Loucy (cell line): ENCODE results near the gene CCDC141.
"Not testable (repeated sequence)": the region's sequence is repeated elsewhere in the genome, so short reads cannot be mapped to it uniquely, and the experiment has no call there.

Source experiments
- H2AFZ ChIP-seq: fragments of 200-600 bp; sonication (generic); 2 replicates; pipeline ENCODE4 v1.6.0; 2016; ENCODE audit warnings: antibody characterized with exemption, mild to moderate bottlenecking, low read length, moderate library complexity
- H3F3A ChIP-seq: fragments of 200-600 bp; 2 replicates; pipeline ENCODE4 v1.6.0; 2016; ENCODE audit warnings: antibody characterized with exemption, low read depth, mild to moderate bottlenecking
- H3K27me3 ChIP-seq: fragments of 200-600 bp; sonication (generic); 2 replicates; pipeline ENCODE4 v1.6.1; 2014; ENCODE audit warnings: low read length, mild to moderate bottlenecking; ENCODE audit not compliant: insufficient read depth, poor library complexity, severe bottlenecking
- H3K36me3 ChIP-seq: fragments of 200-600 bp; sonication (generic); 2 replicates; pipeline ENCODE4 v1.6.1; 2016; ENCODE audit warnings: low read length; ENCODE audit not compliant: insufficient read depth
- H3K4me1 ChIP-seq: fragments of 200-600 bp; sonication (generic); 2 replicates; pipeline ENCODE4 v1.5.1; 2014; ENCODE audit warnings: low read length, mild to moderate bottlenecking; ENCODE audit not compliant: insufficient read depth, poor library complexity, severe bottlenecking
- H3K4me2 ChIP-seq: fragments of 200-600 bp; sonication (generic); 2 replicates; pipeline ENCODE4 v1.6.0; 2014; ENCODE audit warnings: antibody characterized with exemption, low read length, low read depth, mild to moderate bottlenecking; ENCODE audit not compliant: poor library complexity, severe bottlenecking
- H3K4me3 ChIP-seq: fragments of 200-600 bp; sonication (generic); 2 replicates; pipeline ENCODE4 v1.5.1; 2014; ENCODE audit warnings: low read length, mild to moderate bottlenecking, mixed read lengths; ENCODE audit not compliant: poor library complexity, severe bottlenecking
- H3K79me2 ChIP-seq: fragments of 200-600 bp; sonication (generic); 2 replicates; pipeline ENCODE4 v1.6.1; 2014; ENCODE audit warnings: low read length; ENCODE audit not compliant: insufficient read depth
- H3K9ac ChIP-seq: fragments of 200-600 bp; sonication (generic); 2 replicates; pipeline ENCODE4 v1.6.0; 2014; ENCODE audit warnings: mild to moderate bottlenecking, low read depth, low read length, moderate library complexity; ENCODE audit not compliant: poor library complexity, severe bottlenecking
- H3K9me2 ChIP-seq: fragments of 200-600 bp; sonication (generic); replicated peaks from 2 replicates; pipeline ENCODE4 v1.6.1; 2016; ENCODE audit warnings: low read depth, low read length, mixed read lengths
- H3K9me3 ChIP-seq: fragments of 200-600 bp; sonication (generic); 2 replicates; pipeline ENCODE4 v1.6.1; 2014; ENCODE audit warnings: mild to moderate bottlenecking, antibody characterized with exemption, low read length, low read depth; ENCODE audit not compliant: insufficient read depth
- H4K20me1 ChIP-seq: fragments of 200-600 bp; sonication (generic); 2 replicates; pipeline ENCODE4 v1.6.0; 2014; ENCODE audit warnings: antibody characterized with exemption, low read length, mild to moderate bottlenecking; ENCODE audit not compliant: insufficient read depth, poor library complexity, severe bottlenecking
- CTCF ChIP-seq: fragments of 200-600 bp; sonication (generic); conservative IDR thresholded peaks from 2 replicates; pipeline ENCODE4 v1.5.1; 2014; ENCODE audit warnings: mild to moderate bottlenecking, antibody characterized with exemption, low read length
- EZH2phosphoT487 ChIP-seq: fragments of 200-600 bp; IDR thresholded peaks from 2 replicates; pipeline ENCODE4 v1.6.1; 2018; ENCODE audit warnings: antibody characterized with exemption, mild to moderate bottlenecking, moderate library complexity, borderline replicate concordance

The CCDC141 gene

DNA sequence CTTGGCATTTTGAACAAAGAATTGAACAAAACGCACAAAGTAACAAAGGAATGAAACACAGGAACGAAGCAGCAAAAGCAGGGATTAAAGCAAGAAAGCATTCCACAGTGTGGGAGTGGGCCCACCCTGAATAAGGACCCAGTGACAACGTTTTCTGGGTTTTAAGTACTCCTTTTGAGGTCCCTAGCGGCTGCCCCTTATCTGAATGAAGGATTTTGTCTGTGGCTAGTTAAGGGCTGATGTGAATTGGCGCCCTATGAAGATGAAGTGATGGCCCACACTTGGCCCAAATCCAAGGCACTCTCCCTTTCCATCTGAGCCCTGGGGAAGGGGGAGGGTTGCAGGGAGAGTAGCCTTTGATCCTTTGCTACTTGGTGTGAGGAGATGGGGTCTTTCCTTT is 7.8 kb upstream of the CCDC141 start:
- no peaks in the 10 kb centered on the region for H3K4me1 ChIP-seq
- no peaks in the 10 kb centered on the region for H3K9me2 ChIP-seq
- TF ChIP-seq EZH2phosphoT487 (no peak), CTCF (no peak)
- H3K4me2 ChIP-seq: no peak overlapping the region
- no peak overlapping the region for H3K4me3 ChIP-seq
- H3K9me3 ChIP-seq: no peaks in the 10 kb centered on the region
- H2AFZ ChIP-seq: no peak overlapping the region
- no peaks in the 10 kb centered on the region for H3K36me3 ChIP-seq
- no peaks in the 10 kb centered on the region for H3K79me2 ChIP-seq
- H3K9ac ChIP-seq: no peak overlapping the region
- no peaks in the 10 kb centered on the region for H3F3A ChIP-seq
- H3K27me3 ChIP-seq: no peaks in the 10 kb centered on the region
- H4K20me1 ChIP-seq: no peaks in the 10 kb centered on the region

- not testable (repeated sequence) for H2AFZ ChIP-seq, H3K9ac ChIP-seq, H3K9me2 ChIP-seq, H3K9me3 ChIP-seq, H3F3A ChIP-seq, H3K4me2 ChIP-seq, H4K20me1 ChIP-seq, H3K27me3 ChIP-seq, H3K36me3 ChIP-seq, H3K79me2 ChIP-seq, H3K4me3 ChIP-seq
- H3K4me1 ChIP-seq: peaks cover 30% of the 10 kb centered on the region
These were observed 3.6 kb upstream of the CCDC141 start for GRCh38 chr2:179053568-179053967.

DNA sequence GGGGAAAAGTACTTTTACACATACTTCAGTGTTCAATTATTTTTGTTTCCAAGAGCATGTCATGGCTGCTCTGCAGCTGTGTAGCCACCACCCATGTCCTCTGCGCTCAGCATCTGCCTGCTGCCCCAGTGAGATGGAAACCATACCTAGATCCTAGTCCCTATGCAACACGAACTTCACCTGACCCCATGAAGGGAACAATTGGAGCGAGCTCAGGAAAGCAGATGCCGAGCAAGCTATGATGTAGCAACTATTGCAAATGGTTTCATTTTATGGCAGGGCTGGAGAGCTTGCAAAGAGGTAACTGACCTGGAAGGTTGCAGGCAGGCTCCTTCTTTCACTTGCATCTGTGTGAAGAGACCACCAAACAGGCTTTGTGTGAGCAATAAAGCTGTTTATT is 1.3 kb upstream of the CCDC141 start:
- no peak overlapping the region for H3K4me2 ChIP-seq

More for the DNA sequence above, 1.3 kb upstream of the CCDC141 start:
- Histone ChIP-seq H3K4me1 (peaks cover 39% of the 10 kb centered on the region), H3K4me3 (no peak overlapping the region), H3F3A (no peaks in the 10 kb centered on the region), H3K9me2 (no peaks in the 10 kb centered on the region), H4K20me1 (no peaks in the 10 kb centered on the region), H3K36me3 (no peaks in the 10 kb centered on the region), H3K27me3 (no peaks in the 10 kb centered on the region), H2AFZ (no peak overlapping the region), H3K79me2 (no peaks in the 10 kb centered on the region), H3K9ac (no peak overlapping the region), H3K9me3 (no peaks in the 10 kb centered on the region)
- no peak for TF ChIP-seq CTCF
- no peak for TF ChIP-seq EZH2phosphoT487
